ENCODE results near the gene CACNB1. TPM values are rescaled to one million over a fixed set of nuclear protein-coding genes. Genes with fewer than 3 reads are reported as not detected.
A peak's percentile ranks its signal among the peaks of the same experiment; 100 is the strongest.

Gene CACNB1
- total and polyA plus RNA-seq, 2 experiments from 2014 or later: 6.6 to 7.1 TPM

- Histone ChIP-seq H4K20me1 (ENCODE audit: insufficient read depth) (no peaks in the 10 kb centered on the region), H3K9me2 (ENCODE audit: insufficient read depth) (no peaks in the 10 kb centered on the region), H3K4me3 (no peak overlapping the region), H3K9me3 (ENCODE audit: low read depth) (no peaks in the 10 kb centered on the region), H3K27me3 (replicated peaks; ENCODE audit: insufficient read depth) (no peaks in the 10 kb centered on the region), H3K27ac (no peak overlapping the region), H3K9ac (no peak overlapping the region), H3K4me1 (ENCODE audit: insufficient read depth) (peaks cover 7% of the 10 kb centered on the region), H3K79me2 (ENCODE audit: insufficient read depth) (no peaks in the 10 kb centered on the region), H3F3A (ENCODE audit: insufficient read depth) (no peaks in the 10 kb centered on the region), H3K36me3 (ENCODE audit: low read depth) (no peaks in the 10 kb centered on the region), H2AFZ (no peak overlapping the region), H3K4me2 (ENCODE audit: unreplicated experiment) (no peak overlapping the region)
- WGBS, 2 experiments (ENCODE audit: low coverage in 1 of 2, low lambda C conversion rate in 2 of 2, missing lambda C conversion rate in 2 of 2): 62 to 64% methylated on average over 9 to 16 of the region's 16 CpGs
- TF ChIP-seq EZH2phosphoT487 (IDR thresholded peaks at IDR 0.05; ENCODE audit: insufficient read depth, low read depth): no peak
- no peak for TF ChIP-seq EZH2 (IDR thresholded peaks at IDR 0.05; ENCODE audit: insufficient read depth, poor library complexity, severe bottlenecking)
- no peak for DNase-seq
- in situ Hi-C loops (cut with MboI): no loop called here
Observed at GRCh38 chr17:39212841-39213480, 15.5 kb upstream of the CACNB1 start.

GRCh38 chr17:39212195-39212810 is 14.8 kb upstream of the CACNB1 start:
- in situ Hi-C loops (cut with MboI): no loop called here
- Histone ChIP-seq H3K79me2 (ENCODE audit: insufficient read depth) (no peaks in the 10 kb centered on the region), H3K27ac (no peak overlapping the region), H3K4me3 (no peak overlapping the region), H3K9me3 (ENCODE audit: low read depth) (no peaks in the 10 kb centered on the region), H3K9ac (no peak overlapping the region), H3K4me2 (ENCODE audit: unreplicated experiment) (no peak overlapping the region), H3K36me3 (ENCODE audit: low read depth) (no peaks in the 10 kb centered on the region), H3K9me2 (ENCODE audit: insufficient read depth) (no peaks in the 10 kb centered on the region), H4K20me1 (ENCODE audit: insufficient read depth) (no peaks in the 10 kb centered on the region), H3K27me3 (replicated peaks; ENCODE audit: insufficient read depth) (no peaks in the 10 kb centered on the region), H3K4me1 (ENCODE audit: insufficient read depth) (peaks cover 7% of the 10 kb centered on the region), H3F3A (ENCODE audit: insufficient read depth) (0 out of 2 replicates have a peak, but pooled peaks cover 1% of the 10 kb centered on the region), H2AFZ (no peak overlapping the region)
- peak; percentile 61 for DNase-seq
- 80 to 84% methylated on average over 11 of the region's 11 CpGs for WGBS, 2 experiments (ENCODE audit: low coverage in 1 of 2, low lambda C conversion rate in 2 of 2, missing lambda C conversion rate in 2 of 2)
- TF ChIP-seq EZH2phosphoT487 (IDR thresholded peaks at IDR 0.05; ENCODE audit: insufficient read depth, low read depth): no peak
- TF ChIP-seq EZH2 (IDR thresholded peaks at IDR 0.05; ENCODE audit: insufficient read depth, poor library complexity, severe bottlenecking): no peak

DNA sequence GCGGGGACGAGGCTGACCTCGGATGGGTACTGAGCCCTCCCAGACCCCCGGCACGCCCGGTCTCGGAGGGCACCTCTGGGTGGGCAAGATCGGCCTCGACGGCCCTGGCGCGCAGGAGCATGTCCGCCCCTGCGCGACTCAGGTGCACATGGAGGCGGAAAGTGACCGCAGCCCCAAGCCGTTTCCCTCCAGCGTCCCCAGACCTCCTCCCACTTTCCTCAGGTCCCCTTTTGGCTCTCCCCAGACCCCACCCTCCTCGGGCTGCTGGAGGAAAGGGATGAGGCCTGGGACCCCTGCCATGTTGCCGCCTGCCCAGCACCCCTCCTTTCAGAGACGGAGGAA is 12.6 kb upstream of the CACNB1 start:
- Histone ChIP-seq H3K9me2 (ENCODE audit: insufficient read depth) (no peaks in the 10 kb centered on the region), H3K79me2 (ENCODE audit: insufficient read depth) (no peaks in the 10 kb centered on the region), H3K27ac (no peak overlapping the region), H3K4me1 (ENCODE audit: insufficient read depth) (peaks cover 7% of the 10 kb centered on the region), H3K36me3 (ENCODE audit: low read depth) (peaks cover 1% of the 10 kb centered on the region; the same call in 1 of the 2 replicates), H3K9me3 (ENCODE audit: low read depth) (no peaks in the 10 kb centered on the region), H4K20me1 (ENCODE audit: insufficient read depth) (no peaks in the 10 kb centered on the region), H3F3A (ENCODE audit: insufficient read depth) (peaks cover 9% of the 10 kb centered on the region), H2AFZ (peak overlapping the region; percentile 37; the same call in 1 of the 2 replicates), H3K27me3 (replicated peaks; ENCODE audit: insufficient read depth) (no peaks in the 10 kb centered on the region), H3K4me2 (ENCODE audit: unreplicated experiment) (peak overlapping the region; percentile 73), H3K4me3 (peak overlapping the region; percentile 59), H3K9ac (peak overlapping the region; percentile 77)
- in situ Hi-C loops (cut with MboI): no loop called here
- WGBS, 2 experiments (ENCODE audit: low coverage in 1 of 2, low lambda C conversion rate in 2 of 2, missing lambda C conversion rate in 2 of 2): 15 to 24% methylated on average over 13 to 15 of the region's 22 CpGs
- TF ChIP-seq EZH2 (IDR thresholded peaks at IDR 0.05; ENCODE audit: insufficient read depth, poor library complexity, severe bottlenecking) (no peak), EZH2phosphoT487 (IDR thresholded peaks at IDR 0.05; ENCODE audit: insufficient read depth, low read depth) (no peak)
- no peak for DNase-seq

- Histone ChIP-seq H3F3A (ENCODE audit: insufficient read depth) (peaks cover 15% of the 10 kb centered on the region), H3K4me1 (ENCODE audit: insufficient read depth) (peaks cover 7% of the 10 kb centered on the region), H3K79me2 (ENCODE audit: insufficient read depth) (no peaks in the 10 kb centered on the region), H4K20me1 (ENCODE audit: insufficient read depth) (no peaks in the 10 kb centered on the region), H3K27me3 (replicated peaks; ENCODE audit: insufficient read depth) (no peaks in the 10 kb centered on the region), H3K27ac (no peak overlapping the region), H3K9me2 (ENCODE audit: insufficient read depth) (no peaks in the 10 kb centered on the region), H2AFZ (peak overlapping the region; percentile 37), H3K36me3 (ENCODE audit: low read depth) (peaks cover 7% of the 10 kb centered on the region; the same call in 1 of the 2 replicates), H3K4me3 (peak overlapping the region; percentile 59), H3K9ac (peak overlapping the region; percentile 77), H3K9me3 (ENCODE audit: low read depth) (no peaks in the 10 kb centered on the region), H3K4me2 (ENCODE audit: unreplicated experiment) (peak overlapping the region; percentile 73)
- WGBS, 2 experiments (ENCODE audit: low coverage in 1 of 2, low lambda C conversion rate in 2 of 2, missing lambda C conversion rate in 2 of 2): 1% methylated on average over 21 to 30 of the region's 39 CpGs
- TF ChIP-seq EZH2phosphoT487 (IDR thresholded peaks at IDR 0.05; ENCODE audit: insufficient read depth, low read depth) (no peak), EZH2 (IDR thresholded peaks at IDR 0.05; ENCODE audit: insufficient read depth, poor library complexity, severe bottlenecking) (no peak)
- in situ Hi-C loops (cut with MboI): no loop called here
- peak; percentile 91 for DNase-seq
Observed at GRCh38 chr17:39209317-39210092, 12.0 kb upstream of the CACNB1 start.
